ENCODE results near the gene CYP2F1. TPM values are rescaled to one million over a fixed set of nuclear protein-coding genes. Genes with fewer than 3 reads are reported as not detected.
A peak's percentile ranks its signal among the peaks of the same experiment; 100 is the strongest.

Gene CYP2F1
- total RNA-seq, 1 experiment from 2014 or later: not detected

GRCh38 chr19:41144403-41144802 lies 30.2 kb downstream of the CYP2F1 start:
- Histone ChIP-seq H2AFZ (ENCODE audit: low read depth, low read length, poor library complexity, severe bottlenecking) (no peak overlapping the region), H3K4me1 (ENCODE audit: control insufficient read depth in 1 of 2, insufficient read depth in 2 of 2, low read length in 2 of 2) (peaks cover 0 to 4% of the 10 kb centered on the region in 2 experiments; a peak in 1 of 4 replicates), H3K9me2 (ENCODE audit: insufficient read depth) (no peaks in the 10 kb centered on the region), H3K27me3 (ENCODE audit: insufficient read depth, low read length) (no peaks in the 10 kb centered on the region), H3K9me3 (ENCODE audit: control insufficient read depth in 1 of 2, insufficient read depth in 1 of 2, low read depth in 1 of 2, low read length in 2 of 2) (no peaks in the 10 kb centered on the region), H3K9ac (ENCODE audit: low read length) (no peak overlapping the region), H3K4me3 (replicated peaks in 1 of 2; ENCODE audit: low read depth in 1 of 2, low read length in 2 of 2) (no peak overlapping the region), H3K4me2 (ENCODE audit: low read length) (no peak overlapping the region), H3K36me3 (ENCODE audit: control insufficient read depth in 1 of 2, insufficient read depth in 2 of 2, low read length in 2 of 2) (no peaks in the 10 kb centered on the region), H3K27ac (ENCODE audit: low read depth, low read length) (no peak overlapping the region), H3K79me2 (ENCODE audit: insufficient read depth, low read length) (no peaks in the 10 kb centered on the region), H4K20me1 (ENCODE audit: insufficient read depth) (no peaks in the 10 kb centered on the region)
- peak; percentile 98 for ATAC-seq
- intact Hi-C loops (cut with micrococcal nuclease): loop anchor here (1.0 to 10.0 kb wide), 3 partner anchors 170 to 482 kb away; no protein-coding TSS in a partner anchor
- ChIA-PET POLR2A (interaction anchor here (0.6 kb wide), 1 partner anchor 367 kb away, joined by 3 read pairs; the partner anchor contains the start of gene RAB4B), CTCF (interaction anchor here (0.6 to 2.7 kb wide), 13 partner anchors 10 to 603 kb away, joined by 3 to 31 read pairs (median 4); no protein-coding TSS in a partner anchor), RAD21 (ENCODE audit: low non-redundant PET in 1 of 2, low total read pairs in 2 of 2, uncharacterized antibody in 2 of 2, unreplicated experiment in 2 of 2) (interaction anchor here (0.5 to 1.5 kb wide), 7 partner anchors 17 to 481 kb away, joined by 3 to 6 read pairs (median 3); no protein-coding TSS in a partner anchor)
- BruUV-seq (replicated peaks): no TSS peak
- DNase-seq (ENCODE audit: low read depth, low spot score): peak; percentile 82
- TF ChIP-seq CTCF (IDR thresholded peaks at IDR 0.05 in 2 of 3, conservative IDR thresholded peaks at IDR 0.05 in 1 of 3; ENCODE audit: borderline replicate concordance in 1 of 3, insufficient read depth in 1 of 3, low read depth in 2 of 3, low read length in 2 of 3): peak; percentile 82 to 86 (median 84)
- no peak for TF ChIP-seq MAX (IDR thresholded peaks at IDR 0.05)
- TF ChIP-seq RAD21 (IDR thresholded peaks at IDR 0.05; ENCODE audit: low read depth): peak; percentile 96
- TF ChIP-seq ZBTB33 (IDR thresholded peaks at IDR 0.05; ENCODE audit: extremely low read depth, insufficient replicate concordance, low read length): no peak
- no peak for TF ChIP-seq EZH2 (IDR thresholded peaks at IDR 0.05)
- no peak for TF ChIP-seq CEBPB (IDR thresholded peaks at IDR 0.05; ENCODE audit: low read depth)
- TF ChIP-seq TCF7L2 (IDR thresholded peaks at IDR 0.05; ENCODE audit: borderline replicate concordance, extremely low read depth, insufficient read depth, insufficient read length): no peak
- TF ChIP-seq POLR2AphosphoS5 (IDR thresholded peaks at IDR 0.05; ENCODE audit: low read depth, low read length): no peak
- TF ChIP-seq SRF (IDR thresholded peaks at IDR 0.05; ENCODE audit: low read depth): no peak
- no peak for TF ChIP-seq EGR1 (IDR thresholded peaks at IDR 0.05; ENCODE audit: low read depth)
- no peak for TF ChIP-seq FOSL1 (IDR thresholded peaks at IDR 0.05; ENCODE audit: low read depth)
- no peak for TF ChIP-seq SP1 (IDR thresholded peaks at IDR 0.05; ENCODE audit: low read depth)
- TF ChIP-seq ELF1 (IDR thresholded peaks at IDR 0.05; ENCODE audit: borderline replicate concordance, low read depth): no peak
- peak; percentile 54 for TF ChIP-seq YY1 (IDR thresholded peaks at IDR 0.05; ENCODE audit: extremely low read depth, insufficient replicate concordance, low read depth, low read length)
- TF ChIP-seq REST (IDR thresholded peaks at IDR 0.05; ENCODE audit: low read depth): no peak
- TF ChIP-seq ZNF274 (IDR thresholded peaks at IDR 0.05; ENCODE audit: low read depth, low read length): no peak
- TF ChIP-seq EZH2phosphoT487 (IDR thresholded peaks at IDR 0.05; ENCODE audit: borderline replicate concordance): no peak
- TF ChIP-seq CBX3 (IDR thresholded peaks at IDR 0.05; ENCODE audit: low read depth): peak; percentile 60; the same call in 1 of the 2 replicates
- TF ChIP-seq JUND (IDR thresholded peaks at IDR 0.05): no peak
- no peak for TF ChIP-seq POLR2A (IDR thresholded peaks at IDR 0.05; ENCODE audit: borderline replicate concordance, extremely low read depth, insufficient read depth, insufficient read length)
- TF ChIP-seq ZFX (IDR thresholded peaks at IDR 0.05): no peak
